PC-9 (cell line): Measurements from ENCODE around the gene MAGI1.

Experiments
- CTCF ChIP-seq: fragments of 200-600 bp; sonication (generic); conservative IDR thresholded peaks from 2 replicates; pipeline ENCODE4 v1.6.1; 2017; ENCODE audit warnings: mixed run types, antibody characterized with exemption, mild to moderate bottlenecking, moderate library complexity
- EZH2 ChIP-seq: fragments of 200-600 bp; sonication (generic); IDR thresholded peaks from 2 replicates; pipeline ENCODE4 v1.8.0; 2017; ENCODE audit warnings: antibody characterized with exemption, low read depth

GRCh38 chr3:65556934-65557577, 481.7 kb downstream of the MAGI1 start:
- TF ChIP-seq CTCF (no peak), EZH2 (no peak)
